GM23248 (cell line): Measurements from ENCODE around the gene RASSF1. TPM values are rescaled to one million over a fixed set of nuclear protein-coding genes. Genes with fewer than 3 reads are reported as not detected.
A peak's percentile ranks its signal among the peaks of the same experiment; 100 is the strongest.

Experiments
- DNase-seq: peaks from one replicate; pipeline ENCODE4 v3.0.0-alpha.2; 2015
- H2AFZ ChIP-seq: fragments of 200-600 bp; sonication (generic); 2 replicates; pipeline ENCODE4 v1.6.1; 2016; ENCODE audit warnings: antibody characterized with exemption
- H3F3A ChIP-seq: fragments of 200-600 bp; sonication (generic); 2 replicates; pipeline ENCODE4 v1.6.1; 2016; ENCODE audit warnings: mild to moderate bottlenecking, antibody characterized with exemption, mixed run types; ENCODE audit not compliant: insufficient read depth
- H3K27ac ChIP-seq: fragments of 200-600 bp; sonication (generic); 2 replicates; pipeline ENCODE4 v1.5.1; 2016; ENCODE audit warnings: mild to moderate bottlenecking
- H3K27me3 ChIP-seq: fragments of 200-600 bp; sonication (generic); replicated peaks from 2 replicates; pipeline ENCODE4 v1.6.1; 2016; ENCODE audit warnings: mild to moderate bottlenecking; ENCODE audit not compliant: insufficient read depth
- H3K36me3 ChIP-seq: fragments of 200-600 bp; sonication (generic); 2 replicates; pipeline ENCODE4 v1.6.1; 2016; ENCODE audit warnings: low read depth, mild to moderate bottlenecking
- H3K4me1 ChIP-seq: fragments of 200-600 bp; sonication (generic); 2 replicates; pipeline ENCODE4 v1.6.1; 2016; ENCODE audit warnings: mild to moderate bottlenecking; ENCODE audit not compliant: insufficient read depth
- H3K4me2 ChIP-seq: fragments of 200-600 bp; sonication (generic); one replicate; pipeline ENCODE4 v1.6.1; 2016; ENCODE audit warnings: mild to moderate bottlenecking; ENCODE audit not compliant: unreplicated experiment
- H3K4me3 ChIP-seq: fragments of 200-600 bp; sonication (generic); 2 replicates; pipeline ENCODE4 v1.5.1; 2016; ENCODE audit warnings: mild to moderate bottlenecking
- H3K79me2 ChIP-seq: fragments of 200-600 bp; sonication (generic); 2 replicates; pipeline ENCODE4 v1.6.1; 2016; ENCODE audit warnings: mild to moderate bottlenecking; ENCODE audit not compliant: insufficient read depth
- H3K9ac ChIP-seq: fragments of 200-600 bp; sonication (generic); 2 replicates; pipeline ENCODE4 v1.6.1; 2016; ENCODE audit warnings: mild to moderate bottlenecking
- H3K9me2 ChIP-seq: fragments of 200-600 bp; sonication (generic); 2 replicates; pipeline ENCODE4 v1.6.1; 2016; ENCODE audit warnings: mixed run types, mild to moderate bottlenecking, moderate library complexity; ENCODE audit not compliant: insufficient read depth
- H3K9me3 ChIP-seq: fragments of 200-600 bp; sonication (generic); one replicate; pipeline ENCODE4 v1.6.1; 2017; ENCODE audit warnings: low read depth
- H4K20me1 ChIP-seq: fragments of 200-600 bp; sonication (generic); 2 replicates; pipeline ENCODE4 v1.6.0; 2016; ENCODE audit not compliant: insufficient read depth
- EZH2 ChIP-seq: fragments of 200-600 bp; sonication (generic); IDR thresholded peaks from 2 replicates; pipeline ENCODE4 v1.6.1; 2018; ENCODE audit warnings: antibody characterized with exemption, mild to moderate bottlenecking; ENCODE audit not compliant: insufficient read depth, poor library complexity, severe bottlenecking
- EZH2phosphoT487 ChIP-seq: fragments of 200-600 bp; sonication (generic); IDR thresholded peaks from 2 replicates; pipeline ENCODE4 v1.6.1; 2018; ENCODE audit warnings: antibody characterized with exemption, moderate library complexity, mild to moderate bottlenecking, low read depth; ENCODE audit not compliant: insufficient read depth
- WGBS, 2 experiments: methylation state at CpG; one replicate each; pipeline ENCODE4 v1.1.6; 2015 to 2017; ENCODE audit warnings: low lambda C conversion rate in 2 of 2, low coverage in 1 of 2; ENCODE audit errors: missing lambda C conversion rate in 2 of 2; 5-methylcytosine and 5-hydroxymethylcytosine counted together
- in situ Hi-C: fragments of 300-500 bp; cut with MboI; formaldehyde crosslinking; loops from 2 replicates; pipeline ENCODE4 v1.15.0; 2020
- polyA plus RNA-seq: library from polyadenylated mRNA; unstranded; fragments of >200 nt; fragmentation: Nextera tagmentation; extraction: Ambion mirVana; gene quantifications from 2 replicates; pipeline ENCODE4 v1.2.1, GENCODE V29; 2016
- total RNA-seq: library from RNA; depleted of rRNA; stranded (reverse); fragments of >200 nt; shearing (Covaris generic); gene quantifications from 2 replicates; pipeline ENCODE4 v1.2.3, GENCODE V29; 2014

The RASSF1 gene
- total and polyA plus RNA-seq, 2 experiments from 2014 or later = 56.4 to 57.5 TPM

GRCh38 chr3:50370594-50370993 lies 30.0 kb upstream of the RASSF1 start:
- Histone ChIP-seq H3K79me2 (no peaks in the 10 kb centered on the region), H3K9me2 (no peaks in the 10 kb centered on the region), H3K36me3 (no peaks in the 10 kb centered on the region), H3K27ac (no peak overlapping the region), H2AFZ (no peak overlapping the region), H3F3A (no peaks in the 10 kb centered on the region), H3K4me1 (no peaks in the 10 kb centered on the region), H3K27me3 (0 out of 2 replicates have a peak, but pooled peaks cover 6% of the 10 kb centered on the region), H3K4me2 (no peak overlapping the region), H3K9ac (no peak overlapping the region), H3K4me3 (no peak overlapping the region), H4K20me1 (no peaks in the 10 kb centered on the region), H3K9me3 (no peaks in the 10 kb centered on the region)
- 16 to 23% methylated on average over 14 of the region's 14 CpGs for WGBS, 2 experiments
- TF ChIP-seq EZH2 = no peak
- in situ Hi-C loops = no loop called here
- peak; percentile 42 for DNase-seq

- H3K79me2 ChIP-seq = no peaks in the 10 kb centered on the region
- no peak overlapping the region for H3K9ac ChIP-seq
- no peaks in the 10 kb centered on the region for H4K20me1 ChIP-seq
- no peaks in the 10 kb centered on the region for H3K9me2 ChIP-seq
- H3K4me2 ChIP-seq = no peak overlapping the region
- H3F3A ChIP-seq = no peaks in the 10 kb centered on the region
- no peak for DNase-seq
- H3K36me3 ChIP-seq = no peaks in the 10 kb centered on the region
- H3K9me3 ChIP-seq = no peaks in the 10 kb centered on the region
- in situ Hi-C loops = no loop called here
- H3K27me3 ChIP-seq = 0 out of 2 replicates have a peak, but pooled peaks cover 6% of the 10 kb centered on the region
- no peak overlapping the region for H2AFZ ChIP-seq
- no peak overlapping the region for H3K27ac ChIP-seq
- H3K4me3 ChIP-seq = no peak overlapping the region
- H3K4me1 ChIP-seq = no peaks in the 10 kb centered on the region
- TF ChIP-seq EZH2phosphoT487 (no peak), EZH2 (no peak)
- WGBS, 2 experiments = 52 to 58% methylated on average over 9 of the region's 9 CpGs
Observed at GRCh38 chr3:50369012-50369670, 28.5 kb upstream of the RASSF1 start.

GRCh38 chr3:50365842-50366220 lies 25.2 kb upstream of the RASSF1 start:
- Histone ChIP-seq H3K4me3 (no peak overlapping the region), H3K9ac (no peak overlapping the region), H3K4me2 (no peak overlapping the region), H3F3A (no peaks in the 10 kb centered on the region), H3K36me3 (no peaks in the 10 kb centered on the region), H3K9me2 (no peaks in the 10 kb centered on the region), H3K27me3 (0 out of 2 replicates have a peak, but pooled peaks cover 3% of the 10 kb centered on the region), H4K20me1 (no peaks in the 10 kb centered on the region), H3K9me3 (no peaks in the 10 kb centered on the region), H2AFZ (no peak overlapping the region), H3K79me2 (no peaks in the 10 kb centered on the region), H3K27ac (no peak overlapping the region), H3K4me1 (no peaks in the 10 kb centered on the region)
- in situ Hi-C loops = no loop called here
- WGBS, 2 experiments = 63 to 70% methylated on average over 5 of the region's 5 CpGs
- no peak for DNase-seq
- TF ChIP-seq EZH2 (no peak), EZH2phosphoT487 (no peak)

- Histone ChIP-seq H4K20me1 (no peaks in the 10 kb centered on the region), H3K9me3 (no peaks in the 10 kb centered on the region), H3K9ac (peak overlapping the region; percentile 39; the same call in 1 of the 2 replicates), H3K9me2 (no peaks in the 10 kb centered on the region), H3K27ac (no peak overlapping the region), H2AFZ (peak overlapping the region; percentile 73), H3K4me2 (peak overlapping the region; percentile 65), H3K4me3 (peak overlapping the region; percentile 63), H3K79me2 (no peaks in the 10 kb centered on the region), H3K4me1 (no peaks in the 10 kb centered on the region), H3K36me3 (no peaks in the 10 kb centered on the region), H3K27me3 (no peaks in the 10 kb centered on the region), H3F3A (no peaks in the 10 kb centered on the region)
- TF ChIP-seq EZH2 = no peak
- no peak for TF ChIP-seq EZH2phosphoT487
- in situ Hi-C loops = no loop called here
- 13 to 18% methylated on average over 24 to 48 of the region's 53 CpGs for WGBS, 2 experiments
- DNase-seq = peak; percentile 82
Observed at GRCh38 chr3:50365080-50365841, 24.6 kb upstream of the RASSF1 start.
